OCI-LY7 (cell line): ENCODE results near the gene AGAP5. TPM values are rescaled to one million over a fixed set of nuclear protein-coding genes. Genes with fewer than 3 reads are reported as not detected.
A peak's percentile ranks its signal among the peaks of the same experiment; 100 is the strongest.

ENCODE experiments used
- BruUV-seq: library from RNA; stranded (reverse); fragments of 400-500 nt; replicated peaks from 2 replicates; lab custom pipeline; 2021; lab: Mats Ljungman, UMichigan
- CTCF ChIA-PET: fragments of 300-600 bp; sonication (Branson Sonifier 250); formaldehyde crosslinking; loops from one replicate; lab custom pipeline; 2022; ENCODE audit warnings: antibody characterized with exemption; ENCODE audit not compliant: unreplicated experiment; lab: Charles Lee
- POLR2A ChIA-PET: fragments of 300-600 bp; sonication (Branson Sonifier 250); formaldehyde crosslinking; loops from one replicate; lab custom pipeline; 2022; ENCODE audit warnings: antibody characterized with exemption; lab: Charles Lee
- DNase-seq: peaks from one replicate; pipeline ENCODE4 v3.0.0-alpha.2; 2015; ENCODE audit warnings: low spot score
- H2AFZ ChIP-seq: fragments of 200-600 bp; sonication (generic), shearing (Covaris generic); 2 replicates; pipeline ENCODE4 v1.6.1; 2014; ENCODE audit warnings: mild to moderate bottlenecking, antibody characterized with exemption, low read length, moderate library complexity
- H3K27ac ChIP-seq: fragments of 200-600 bp; sonication (generic); 2 replicates; pipeline ENCODE4 v1.5.1; 2014; ENCODE audit warnings: mixed run types, low read depth, mild to moderate bottlenecking, moderate library complexity, low read length, inconsistent platforms; ENCODE audit not compliant: poor library complexity, severe bottlenecking
- H3K36me3 ChIP-seq: fragments of 200-600 bp; sonication (generic); 2 replicates; pipeline ENCODE4 v1.6.1; 2014; ENCODE audit warnings: mild to moderate bottlenecking, antibody characterized with exemption, low read length, moderate library complexity, mixed read lengths; ENCODE audit not compliant: insufficient read depth
- H3K4me1 ChIP-seq: fragments of 200-600 bp; sonication (generic); 2 replicates; pipeline ENCODE4 v1.5.1; 2014; ENCODE audit warnings: mild to moderate bottlenecking, low read length; ENCODE audit not compliant: insufficient read depth, poor library complexity, severe bottlenecking
- H3K4me2 ChIP-seq: fragments of 200-600 bp; sonication (generic); 2 replicates; pipeline ENCODE4 v1.6.1; 2014; ENCODE audit warnings: mild to moderate bottlenecking, low read length
- H3K4me3 ChIP-seq: fragments of 200-600 bp; sonication (generic); 2 replicates; pipeline ENCODE4 v1.5.1; 2014; ENCODE audit warnings: mild to moderate bottlenecking, low read depth, low read length; ENCODE audit not compliant: poor library complexity, severe bottlenecking
- H3K79me2 ChIP-seq: fragments of 200-600 bp; sonication (generic); 2 replicates; pipeline ENCODE4 v1.6.1; 2016; ENCODE audit warnings: low read depth, mild to moderate bottlenecking, low read length, moderate library complexity, mixed read lengths; ENCODE audit not compliant: insufficient read depth
- H3K9me2 ChIP-seq: fragments of 200-600 bp; sonication (generic); 2 replicates; pipeline ENCODE4 v1.6.1; 2016; ENCODE audit warnings: mild to moderate bottlenecking, low read length, mixed read lengths; ENCODE audit not compliant: insufficient read depth
- H3K9me3 ChIP-seq: fragments of 200-600 bp; sonication (generic); 2 replicates; pipeline ENCODE4 v1.6.1; 2014; ENCODE audit warnings: mild to moderate bottlenecking, mixed run types, low read length, mixed read lengths
- H4K20me1 ChIP-seq: fragments of 200-600 bp; sonication (generic); 2 replicates; pipeline ENCODE4 v1.6.1; 2014; ENCODE audit warnings: mild to moderate bottlenecking, antibody characterized with exemption, low read length, moderate library complexity, mixed read lengths; ENCODE audit not compliant: insufficient read depth
- CTCF ChIP-seq: fragments of 200-600 bp; sonication (generic); conservative IDR thresholded peaks from 2 replicates; pipeline ENCODE4 v1.5.1; 2014; ENCODE audit warnings: mild to moderate bottlenecking, antibody characterized with exemption, low read length, moderate library complexity, mixed read lengths
- EZH2phosphoT487 ChIP-seq: fragments of 200-600 bp; sonication (generic); IDR thresholded peaks from 2 replicates; pipeline ENCODE4 v1.6.1; 2018; ENCODE audit warnings: low read depth, borderline replicate concordance, mild to moderate bottlenecking, mixed run types, antibody characterized with exemption, low read length, moderate library complexity, mixed read lengths
- intact Hi-C: fragments of 100-400 bp; cut with micrococcal nuclease; formaldehyde crosslinking; loops from one replicate; pipeline ENCODE4 v1.10.0; 2022; ENCODE audit not compliant: unreplicated experiment
- total RNA-seq, 2 experiments: library from RNA; depleted of rRNA in 1 of 2; stranded (reverse); fragments of >200 nt in 1 of 2; shearing (Covaris generic) in 1 of 2; gene quantifications; 2 replicates each; pipeline ENCODE4 v1.2.3, GENCODE V29; 2014 to 2022

The AGAP5 gene
- total RNA-seq, 2 experiments from 2014 or later = 4.6 to 9.9 TPM

- H3K36me3 ChIP-seq = no peaks in the 10 kb centered on the region
- H2AFZ ChIP-seq = 0 out of 2 replicates have a peak overlapping the region, but pooled peaks have one; percentile 17
- peaks cover 5% of the 10 kb centered on the region for H3K4me1 ChIP-seq
- POLR2A ChIA-PET = interaction anchor here (0.7 to 1.9 kb wide), 2 partner anchors 116 to 185 kb away, joined by 3 to 5 read pairs; no protein-coding TSS in a partner anchor
- H3K4me2 ChIP-seq = no peak overlapping the region
- no peaks in the 10 kb centered on the region for H4K20me1 ChIP-seq
- no peak for DNase-seq
- no peak overlapping the region for H3K4me3 ChIP-seq
- H3K9me2 ChIP-seq = no peaks in the 10 kb centered on the region
- TF ChIP-seq CTCF = no peak
- no peak for TF ChIP-seq EZH2phosphoT487
- no peaks in the 10 kb centered on the region for H3K79me2 ChIP-seq
- CTCF ChIA-PET = interaction anchor here (0.6 to 2.4 kb wide), 2 partner anchors 115 to 200 kb away, joined by 6 to 9 read pairs; no protein-coding TSS in a partner anchor
- no peak overlapping the region for H3K27ac ChIP-seq
- H3K9me3 ChIP-seq = no peaks in the 10 kb centered on the region
- no TSS peak for BruUV-seq
- intact Hi-C loops = no loop called here
Observed at GRCh38 chr10:73645251-73645650, 52.7 kb downstream of the AGAP5 start.

- Histone ChIP-seq H3K79me2 (no peaks in the 10 kb centered on the region), H3K9me2 (no peaks in the 10 kb centered on the region), H3K9me3 (no peaks in the 10 kb centered on the region), H4K20me1 (no peaks in the 10 kb centered on the region), H3K4me2 (no peak overlapping the region), H3K4me1 (peaks cover 5% of the 10 kb centered on the region), H3K36me3 (no peaks in the 10 kb centered on the region), H2AFZ (0 out of 2 replicates have a peak overlapping the region, but pooled peaks have one; percentile 17), H3K27ac (no peak overlapping the region), H3K4me3 (no peak overlapping the region)
- no TSS peak for BruUV-seq
- DNase-seq = no peak
- intact Hi-C loops = loop anchor here (1.0 kb wide), 2 partner anchors 115 to 380 kb away; no protein-coding TSS in a partner anchor
- POLR2A ChIA-PET = interaction anchor here (0.7 to 1.9 kb wide), 2 partner anchors 115 to 184 kb away, joined by 3 to 5 read pairs; no protein-coding TSS in a partner anchor
- CTCF ChIA-PET = interaction anchor here (0.6 to 2.4 kb wide), 2 partner anchors 115 to 201 kb away, joined by 6 to 9 read pairs; no protein-coding TSS in a partner anchor
- TF ChIP-seq EZH2phosphoT487 (no peak), CTCF (no peak)
Observed at GRCh38 chr10:73644767-73645166, 53.1 kb downstream of the AGAP5 start.
